Activated CD8-positive, alpha-beta T cell treated with anti-CD3 and anti-CD28 coated beads for 36 hours (primary cell): ENCODE data around the gene MYO3B. TPM values are rescaled to one million over a fixed set of nuclear protein-coding genes. Genes with fewer than 3 reads are reported as not detected.

ENCODE experiments used
- ATAC-seq: fragments of 200-7000 bp; cut with Tn5 transposase; one replicate; pipeline ENCODE4 v1.10.0; 2021; ENCODE audit warnings: mild to moderate bottlenecking, moderate library complexity
- CTCF ChIA-PET: fragments of 350-600 bp; sonication (Branson Sonifier 250); formaldehyde crosslinking; loops from one replicate; lab custom pipeline; 2021; ENCODE audit warnings: antibody characterized with exemption; lab: Charles Lee
- POLR2A ChIA-PET: fragments of 350-600 bp; sonication (Branson Sonifier 250); formaldehyde crosslinking; loops from one replicate; lab custom pipeline; 2021; ENCODE audit warnings: antibody characterized with exemption; lab: Charles Lee
- DNase-seq: peaks from one replicate; pipeline ENCODE4 v3.0.0-alpha.2; 2020
- H3K27ac Mint-ChIP-seq: one replicate; pipeline ENCODE4 v1.8.0; 2021; ENCODE audit warnings: mild to moderate bottlenecking, mixed read lengths
- H3K27me3 Mint-ChIP-seq: one replicate; pipeline ENCODE4 v1.8.0; 2021; ENCODE audit warnings: mixed read lengths
- H3K36me3 Mint-ChIP-seq: one replicate; pipeline ENCODE4 v1.8.0; 2021; ENCODE audit warnings: low read depth, mixed read lengths
- H3K4me1 Mint-ChIP-seq: one replicate; pipeline ENCODE4 v1.8.0; 2021; ENCODE audit warnings: low read depth, mixed read lengths
- H3K4me3 Mint-ChIP-seq: one replicate; pipeline ENCODE4 v1.8.0; 2021; ENCODE audit warnings: mild to moderate bottlenecking, moderate library complexity, mixed read lengths
- H3K9me3 Mint-ChIP-seq: one replicate; pipeline ENCODE4 v1.8.0; 2021; ENCODE audit warnings: mixed read lengths
- CTCF ChIP-seq: fragments of 200-600 bp; IDR thresholded peaks from one replicate; pipeline ENCODE4 v1.8.0; 2022; ENCODE audit warnings: antibody characterized with exemption, mild to moderate bottlenecking
- intact Hi-C: fragments of 100-400 bp; cut with micrococcal nuclease; formaldehyde crosslinking; loops from one replicate; pipeline ENCODE4 v1.10.0; 2022
- total RNA-seq, 2 experiments: library from RNA; stranded (reverse); gene quantifications; one replicate each; pipeline ENCODE4 v1.2.3, GENCODE V29; 2021

Gene MYO3B
- total RNA-seq, 2 experiments from 2014 or later, result 0.09 to 0.20 TPM

- no peaks in the 10 kb centered on the region for H3K36me3 Mint-ChIP-seq
These were observed 325.6 kb downstream of the MYO3B start for GRCh38 chr2:170503563-170503962.

GRCh38 chr2:170503971-170504809 lies 326.2 kb downstream of the MYO3B start:
- no peak for TF ChIP-seq CTCF
- Mint-ChIP-seq H3K9me3 (no peaks in the 10 kb centered on the region), H3K27me3 (peaks cover 18% of the 10 kb centered on the region), H3K27ac (no peak overlapping the region), H3K4me3 (no peak overlapping the region), H3K36me3 (no peaks in the 10 kb centered on the region), H3K4me1 (peaks cover 35% of the 10 kb centered on the region)
- ChIA-PET CTCF (no interaction called here), POLR2A (no interaction called here)
- ATAC-seq, result no peak
- no peak for DNase-seq
- intact Hi-C loops, result no loop called here

More at GRCh38 chr2:170503563-170503962, 325.6 kb downstream of the MYO3B start:
- peaks cover 15% of the 10 kb centered on the region for H3K27me3 Mint-ChIP-seq
- ChIA-PET POLR2A (no interaction called here), CTCF (no interaction called here)
- H3K4me1 Mint-ChIP-seq, result peaks cover 34% of the 10 kb centered on the region
- H3K27ac Mint-ChIP-seq, result no peak overlapping the region
- TF ChIP-seq CTCF, result no peak
- ATAC-seq (no peak), DNase-seq (no peak)
- no peak overlapping the region for H3K4me3 Mint-ChIP-seq
- H3K9me3 Mint-ChIP-seq, result no peaks in the 10 kb centered on the region
- intact Hi-C loops, result no loop called here

- no peak overlapping the region for H3K27ac Mint-ChIP-seq
- no peak overlapping the region for H3K4me3 Mint-ChIP-seq
- no peaks in the 10 kb centered on the region for H3K36me3 Mint-ChIP-seq
- no peak for TF ChIP-seq CTCF
- ATAC-seq (no peak), DNase-seq (no peak)
- ChIA-PET POLR2A (no interaction called here), CTCF (no interaction called here)
- H3K9me3 Mint-ChIP-seq, result no peaks in the 10 kb centered on the region
- intact Hi-C loops, result no loop called here
- peaks cover 35% of the 10 kb centered on the region for H3K4me1 Mint-ChIP-seq
- peaks cover 21% of the 10 kb centered on the region for H3K27me3 Mint-ChIP-seq
These were observed 326.8 kb downstream of the MYO3B start for GRCh38 chr2:170504810-170505145.

- ChIA-PET POLR2A (interaction anchor here (0.6 kb wide), 1 partner anchor 307 kb away, joined by 3 read pairs; no protein-coding TSS in a partner anchor), CTCF (interaction anchor here (1.1 kb wide), 1 partner anchor 307 kb away, joined by 3 read pairs; no protein-coding TSS in a partner anchor)
- no peak for TF ChIP-seq CTCF
- peaks cover 21% of the 10 kb centered on the region for H3K27me3 Mint-ChIP-seq
- intact Hi-C loops, result no loop called here
- H3K27ac Mint-ChIP-seq, result no peak overlapping the region
- H3K4me1 Mint-ChIP-seq, result peaks cover 35% of the 10 kb centered on the region
- no peaks in the 10 kb centered on the region for H3K9me3 Mint-ChIP-seq
- no peaks in the 10 kb centered on the region for H3K36me3 Mint-ChIP-seq
- ATAC-seq, result peak; percentile 41
- H3K4me3 Mint-ChIP-seq, result no peak overlapping the region
- peak; percentile 12 for DNase-seq
These were observed 327.8 kb downstream of the MYO3B start for GRCh38 chr2:170505631-170506275.
